Jurkat, Clone E6-1 (cell line): ENCODE results near the gene C12orf56.
A peak's percentile ranks its signal among the peaks of the same experiment; 100 is the strongest.
"Not testable (repeated sequence)": the region's sequence is repeated elsewhere in the genome, so short reads cannot be mapped to it uniquely, and the experiment has no call there.

Experiments
- DNase-seq: peaks from one replicate; pipeline ENCODE4 v3.0.0-alpha.2; 2011; ENCODE audit warnings: low read depth, low spot score
- H3K4me3 ChIP-seq: 2 replicates; pipeline ENCODE4 v1.5.1; 2011; ENCODE audit warnings: mild to moderate bottlenecking, low read length, control low read depth, moderate library complexity

C12orf56 gene

GRCh38 chr12:64389154-64389553 is 1.4 kb downstream of the C12orf56 start:
- DNase-seq: no peak
- H3K4me3 ChIP-seq: no peak overlapping the region

GRCh38 chr12:64387197-64387816 is 3.3 kb downstream of the C12orf56 start:
- DNase-seq: no peak
- H3K4me3 ChIP-seq: no peak overlapping the region

GRCh38 chr12:64385468-64385867 is 5.1 kb downstream of the C12orf56 start:
- DNase-seq: no peak
- H3K4me3 ChIP-seq: no peak overlapping the region

GRCh38 chr12:64385019-64385418 is 5.5 kb downstream of the C12orf56 start:
- no peak overlapping the region for H3K4me3 ChIP-seq
- DNase-seq: peak; percentile 93

- no peak for DNase-seq
- no peak overlapping the region for H3K4me3 ChIP-seq
These were observed 6.9 kb downstream of the C12orf56 start for GRCh38 chr12:64383675-64384074.

- no peak for DNase-seq
- H3K4me3 ChIP-seq: no peak overlapping the region
These were observed 27.7 kb downstream of the C12orf56 start for GRCh38 chr12:64362721-64363305.

- not testable (repeated sequence) for H3K4me3 ChIP-seq
These were observed 29.4 kb downstream of the C12orf56 start for GRCh38 chr12:64361173-64361572.

GRCh38 chr12:64356209-64356608 is 34.3 kb downstream of the C12orf56 start:
- H3K4me3 ChIP-seq, DNase-seq: not testable (repeated sequence)

More at GRCh38 chr12:64361173-64361572, 29.4 kb downstream of the C12orf56 start:
- not testable (repeated sequence) for DNase-seq

GRCh38 chr12:64352181-64352580 is 38.4 kb downstream of the C12orf56 start:
- no peak for DNase-seq

GRCh38 chr12:64351265-64351664 is 39.3 kb downstream of the C12orf56 start:
- no peak overlapping the region for H3K4me3 ChIP-seq
- DNase-seq: no peak

More at GRCh38 chr12:64352181-64352580, 38.4 kb downstream of the C12orf56 start:
- no peak overlapping the region for H3K4me3 ChIP-seq

GRCh38 chr12:64347630-64348029 is 42.9 kb downstream of the C12orf56 start:
- H3K4me3 ChIP-seq: no peak overlapping the region
- no peak for DNase-seq

- DNase-seq: not testable (repeated sequence)
These were observed 45.9 kb downstream of the C12orf56 start for GRCh38 chr12:64344631-64345030.

GRCh38 chr12:64340546-64340945 is 50.0 kb downstream of the C12orf56 start:
- not testable (repeated sequence) for H3K4me3 ChIP-seq, DNase-seq

More at GRCh38 chr12:64344631-64345030, 45.9 kb downstream of the C12orf56 start:
- not testable (repeated sequence) for H3K4me3 ChIP-seq

- no peak overlapping the region for H3K4me3 ChIP-seq
- no peak for DNase-seq
These were observed 54.6 kb downstream of the C12orf56 start for GRCh38 chr12:64335886-64336466.

- H3K4me3 ChIP-seq: no peak overlapping the region
- no peak for DNase-seq
These were observed 57.6 kb downstream of the C12orf56 start for GRCh38 chr12:64332938-64333337.

GRCh38 chr12:64332296-64332695 is 58.3 kb downstream of the C12orf56 start:
- DNase-seq: no peak

GRCh38 chr12:64329031-64329710 is 61.4 kb downstream of the C12orf56 start:
- not testable (repeated sequence) for H3K4me3 ChIP-seq, DNase-seq

More at GRCh38 chr12:64332296-64332695, 58.3 kb downstream of the C12orf56 start:
- H3K4me3 ChIP-seq: no peak overlapping the region

- no peak overlapping the region for H3K4me3 ChIP-seq
- DNase-seq: no peak
These were observed 65.5 kb downstream of the C12orf56 start for GRCh38 chr12:64325055-64325454.

GRCh38 chr12:64323476-64324225 is 66.9 kb downstream of the C12orf56 start:
- no peak overlapping the region for H3K4me3 ChIP-seq
- DNase-seq: no peak
